CD1c-positive myeloid dendritic cell (primary cell): ENCODE measurements around the gene ARPC1A.
A peak's percentile ranks its signal among the peaks of the same experiment; 100 is the strongest.

Experiments used
- DNase-seq: peaks from one replicate; pipeline ENCODE4 v3.0.0-alpha.2; 2016; ENCODE audit errors: extremely low spot score

The ARPC1A gene

DNA sequence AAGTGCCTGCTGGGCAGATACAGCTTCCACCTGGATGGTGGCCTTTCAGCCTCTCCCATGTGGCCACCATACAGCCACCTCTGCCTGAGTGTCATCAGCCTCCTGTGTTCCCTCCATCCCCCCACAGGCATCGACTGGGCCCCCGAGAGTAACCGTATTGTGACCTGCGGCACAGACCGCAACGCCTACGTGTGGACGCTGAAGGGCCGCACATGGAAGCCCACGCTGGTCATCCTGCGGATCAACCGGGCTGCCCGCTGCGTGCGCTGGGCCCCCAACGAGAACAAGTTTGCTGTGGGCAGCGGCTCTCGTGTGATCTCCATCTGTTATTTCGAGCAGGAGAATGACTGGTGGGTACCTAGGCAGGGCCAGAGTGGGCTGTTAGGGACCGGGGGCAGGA, 62.2 kb downstream of the ARPC1A start:
- DNase-seq = no peak

DNA sequence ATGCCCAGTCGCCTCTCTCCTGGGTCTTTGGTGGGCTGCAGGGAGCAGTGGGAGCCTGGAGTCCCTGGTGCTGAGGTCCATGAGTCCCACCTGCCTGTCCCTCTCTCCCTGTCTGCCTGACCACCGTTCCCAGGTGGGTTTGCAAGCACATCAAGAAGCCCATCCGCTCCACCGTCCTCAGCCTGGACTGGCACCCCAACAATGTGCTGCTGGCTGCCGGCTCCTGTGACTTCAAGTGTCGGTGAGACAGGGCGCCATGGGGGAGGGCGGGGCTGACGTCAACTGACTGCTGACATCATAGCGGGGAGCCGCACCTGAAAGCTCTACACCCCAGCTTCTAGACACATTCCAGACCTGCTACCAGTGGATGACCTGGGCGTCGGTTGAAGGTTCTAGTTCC, 64.1 kb downstream of the ARPC1A start:
- DNase-seq = no peak

DNA sequence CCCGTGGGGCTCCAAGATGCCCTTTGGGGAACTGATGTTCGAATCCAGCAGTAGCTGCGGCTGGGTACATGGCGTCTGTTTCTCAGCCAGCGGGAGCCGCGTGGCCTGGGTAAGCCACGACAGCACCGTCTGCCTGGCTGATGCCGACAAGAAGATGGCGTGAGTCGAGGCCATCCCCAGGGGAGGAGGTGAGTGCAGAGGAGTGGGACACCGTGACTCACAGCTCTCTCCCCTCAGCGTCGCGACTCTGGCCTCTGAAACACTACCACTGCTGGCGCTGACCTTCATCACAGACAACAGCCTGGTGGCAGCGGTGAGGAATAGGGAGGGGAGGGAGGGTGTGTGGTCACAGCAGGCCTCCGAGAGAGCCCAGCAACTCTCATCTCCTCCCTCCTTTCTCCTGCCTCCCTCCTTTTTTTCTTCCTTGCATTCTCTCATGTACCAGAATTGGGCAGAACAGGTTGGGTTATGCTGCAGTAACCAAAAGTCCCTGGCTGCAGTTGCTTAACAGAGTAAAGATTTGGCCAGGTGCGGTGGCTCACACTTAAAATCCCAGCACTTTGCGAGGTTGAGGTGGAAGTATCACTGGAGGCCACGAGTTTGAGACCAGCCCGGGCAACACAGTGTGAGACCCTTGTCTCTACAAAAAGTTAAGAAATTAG, 65.4 kb downstream of the ARPC1A start:
- no peak for DNase-seq

- DNase-seq = no peak
These were observed 66.3 kb downstream of the ARPC1A start for GRCh38 chr7:99392046-99392445.

GRCh38 chr7:99392659-99393354, 67.1 kb downstream of the ARPC1A start:
- peak; percentile 71 for DNase-seq

- DNase-seq = no peak
These were observed 67.9 kb downstream of the ARPC1A start for GRCh38 chr7:99393355-99394187.

DNA sequence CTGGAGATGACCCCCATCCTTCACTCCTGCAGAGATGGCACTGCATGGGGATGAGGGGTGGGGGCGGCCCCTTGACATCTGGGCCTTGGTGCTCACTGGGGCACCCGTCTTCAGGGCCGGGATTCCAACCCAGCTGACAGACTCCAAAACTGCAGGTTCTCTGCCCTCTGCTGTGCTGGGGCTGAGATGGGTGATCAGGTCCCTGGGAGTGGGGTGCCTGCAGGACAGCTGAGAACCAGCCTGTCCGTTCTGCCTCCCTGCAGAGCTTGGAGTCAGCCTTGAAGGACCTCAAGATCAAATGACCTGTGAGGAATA, 68.4 kb downstream of the ARPC1A start:
- no peak for DNase-seq

DNA sequence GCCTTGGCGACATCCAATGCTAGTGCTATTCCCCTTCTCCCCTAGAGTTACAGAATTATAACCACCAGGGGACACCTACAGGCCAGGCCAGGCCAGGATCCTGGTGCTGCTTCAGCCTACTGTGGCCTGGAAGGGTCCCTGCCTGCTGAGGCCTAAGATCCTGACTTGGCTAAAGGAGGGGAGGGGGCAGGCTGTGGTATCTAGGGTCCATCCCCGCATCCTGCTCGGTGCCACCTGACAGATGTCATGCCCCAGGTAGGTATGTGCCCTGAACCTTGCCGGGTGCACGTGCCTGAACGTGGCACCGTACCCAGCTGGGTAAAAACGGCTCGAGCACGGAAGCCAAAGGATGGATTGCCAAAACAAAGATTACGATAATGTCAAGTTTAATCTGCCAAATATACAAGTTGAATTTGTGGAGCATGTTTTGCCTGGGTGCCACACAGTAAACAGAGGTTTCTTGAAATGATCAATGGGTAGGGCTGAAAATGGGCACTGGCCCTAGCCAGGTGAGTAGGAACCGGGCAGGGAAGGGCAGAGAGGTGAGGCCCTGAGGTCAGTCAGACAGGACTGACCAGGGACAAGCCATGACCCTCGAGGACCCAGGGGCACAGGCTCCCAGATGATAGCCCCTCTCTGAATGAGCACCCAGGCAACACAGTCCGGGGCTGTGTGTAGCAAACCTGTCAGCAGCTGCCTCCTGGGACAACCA, 70.1 kb downstream of the ARPC1A start:
- no peak for DNase-seq

GRCh38 chr7:99396418-99397296, 71.0 kb downstream of the ARPC1A start:
- DNase-seq = no peak

DNA sequence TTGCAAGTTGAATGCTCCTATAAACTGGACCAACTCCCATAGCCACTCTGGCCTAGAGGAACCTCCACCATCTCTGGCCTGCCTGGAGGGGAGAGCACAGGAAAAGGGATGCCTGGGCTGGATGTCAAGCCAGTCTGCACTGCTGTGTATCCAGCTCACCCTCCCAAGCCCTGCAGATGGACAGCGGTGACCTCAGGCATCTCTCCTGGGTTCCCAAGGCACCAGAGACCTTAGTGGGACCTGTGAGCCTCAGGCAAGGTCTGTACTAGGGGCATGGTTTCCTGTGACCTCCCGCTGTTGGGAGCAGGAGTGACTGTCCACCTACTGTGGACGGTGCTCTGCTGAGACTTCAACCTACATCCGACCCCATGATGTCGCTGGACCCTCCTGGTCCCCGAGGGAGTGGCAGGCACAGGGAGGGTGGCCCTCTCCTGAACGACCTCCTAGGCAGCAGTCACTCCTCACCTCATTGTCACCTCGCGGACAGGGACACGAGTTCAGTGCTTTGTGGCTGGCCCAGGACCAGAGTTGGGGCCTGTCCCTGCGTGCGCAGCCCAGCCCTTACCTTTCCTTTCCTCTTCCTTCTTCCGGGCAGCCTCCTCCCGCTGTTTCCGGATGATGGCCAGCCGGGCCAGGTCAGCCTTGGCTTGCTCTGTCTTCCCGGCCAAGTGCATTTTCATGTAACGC, 71.7 kb downstream of the ARPC1A start:
- no peak for DNase-seq

- DNase-seq = no peak
These were observed 73.3 kb downstream of the ARPC1A start for GRCh38 chr7:99398891-99399445.

DNA sequence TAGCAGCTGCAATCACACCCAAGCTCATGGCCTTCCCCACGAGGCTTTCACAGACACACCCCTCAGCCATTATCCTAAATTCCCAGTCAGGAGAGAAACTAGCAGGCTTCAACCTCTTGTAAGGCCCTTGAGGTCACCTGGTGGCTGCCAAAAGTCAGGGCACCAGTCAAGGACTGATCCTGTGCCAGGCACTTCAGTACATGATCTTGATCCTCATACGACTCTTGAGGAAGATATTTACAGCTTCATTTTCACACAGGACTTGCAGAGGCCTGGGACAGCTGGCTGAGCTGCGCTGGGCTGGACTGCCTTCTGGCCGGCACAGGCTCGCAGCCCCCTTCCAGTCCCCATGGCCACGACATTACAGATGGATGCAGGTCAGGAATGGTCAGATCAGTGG, 73.9 kb downstream of the ARPC1A start:
- no peak for DNase-seq

DNA sequence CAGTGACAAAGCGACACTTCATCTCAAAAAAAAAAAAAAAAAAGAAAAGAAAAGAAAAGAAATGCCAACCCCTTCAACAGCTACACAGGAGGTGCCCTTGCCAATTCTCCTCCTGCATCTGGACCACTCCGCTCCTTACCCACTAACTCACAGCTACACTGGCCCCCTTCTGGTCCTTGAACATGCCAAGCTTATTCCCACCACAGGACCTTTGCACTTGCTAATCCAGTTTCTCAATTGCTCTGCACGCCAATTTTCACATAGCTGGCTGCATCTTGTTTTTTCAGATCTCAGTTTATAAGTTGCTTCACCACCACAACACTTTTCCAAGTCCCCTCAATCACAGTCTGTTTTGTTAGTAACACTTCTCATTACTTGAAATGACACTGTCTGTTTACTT, 77.2 kb downstream of the ARPC1A start:
- no peak for DNase-seq

DNA sequence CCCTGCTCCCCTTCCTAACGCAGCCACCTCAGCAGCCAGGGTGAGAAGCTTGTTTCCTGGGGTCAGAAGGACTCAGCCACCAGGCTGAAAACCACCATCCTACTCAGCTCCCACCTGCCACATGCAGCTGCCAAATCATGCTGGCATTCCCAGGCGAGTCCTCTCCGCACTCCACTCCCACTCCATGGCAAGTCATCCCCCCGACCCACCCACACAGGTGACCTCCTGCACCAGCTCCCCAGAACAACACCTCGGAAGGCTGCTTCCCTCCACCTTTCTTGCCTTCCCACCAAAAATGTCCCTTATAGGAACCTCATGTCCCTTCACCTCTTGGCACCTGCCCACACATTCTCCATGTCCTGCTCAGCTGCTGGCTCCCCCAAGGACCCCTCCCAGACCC, 78.1 kb downstream of the ARPC1A start:
- DNase-seq = no peak

DNA sequence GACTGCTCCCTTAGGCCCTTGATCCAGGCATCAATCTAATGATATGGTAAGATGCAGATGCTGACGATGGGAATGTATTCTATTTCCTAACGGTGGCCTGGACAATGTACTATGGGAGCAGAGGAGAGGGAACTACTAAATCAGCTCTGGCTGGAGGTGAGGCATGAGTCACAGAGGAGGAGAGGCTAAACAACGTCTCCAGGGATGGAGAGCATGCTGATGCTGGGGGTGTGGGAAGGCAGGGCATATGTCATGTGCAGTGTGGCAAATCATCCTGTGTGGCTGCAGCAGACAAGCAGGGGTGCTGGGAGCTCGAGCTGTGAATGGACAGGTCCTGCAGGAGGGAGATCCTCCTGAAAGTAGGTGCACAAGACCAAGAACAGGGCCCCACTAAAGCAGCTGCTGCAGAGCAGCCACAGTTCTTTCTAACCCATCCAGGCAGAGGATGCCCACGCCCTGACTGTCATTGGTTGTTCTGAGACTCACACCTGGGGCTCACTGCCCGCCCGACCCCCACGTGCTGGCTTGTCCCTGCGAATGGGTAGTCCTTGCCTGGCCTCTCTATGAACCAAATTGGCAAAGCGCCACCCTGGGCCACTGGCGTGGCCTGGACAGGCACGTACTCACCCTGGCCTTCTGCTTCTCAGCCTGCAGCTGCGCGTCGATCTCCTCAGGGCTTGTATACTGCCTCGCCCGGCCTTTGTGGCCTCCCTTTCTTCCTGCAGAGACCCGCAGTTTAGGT, 78.7 kb downstream of the ARPC1A start:
- DNase-seq = no peak

GRCh38 chr7:99404977-99405320, 79.3 kb downstream of the ARPC1A start:
- DNase-seq = no peak

GRCh38 chr7:99406557-99406956, 80.9 kb downstream of the ARPC1A start:
- DNase-seq = no peak

- DNase-seq = peak; percentile 63
These were observed 82.2 kb downstream of the ARPC1A start for GRCh38 chr7:99407872-99408378.

GRCh38 chr7:99408379-99409191, 82.9 kb downstream of the ARPC1A start, which contains the start of the genes BUD31 and PDAP1:
Gene BUD31, plus strand, starts transcription at chr7:99408969. Its CDS starts 2,124 bp downstream, at chr7:99411093.
Gene PDAP1, minus strand, starts transcription at chr7:99408597. Its CDS starts 49 bp downstream, at chr7:99408548.
- DNase-seq = peak; percentile 97
